SH-SY5Y (cell line): ENCODE results near the gene MAPK12.

Experiments
- GATA2 ChIP-seq: IDR thresholded peaks from 2 replicates; pipeline ENCODE4 v1.6.1; 2011; ENCODE audit warnings: mild to moderate bottlenecking, low read depth, low read length
- GATA3 ChIP-seq: IDR thresholded peaks from 2 replicates; pipeline ENCODE4 v1.6.1; 2011; ENCODE audit warnings: low read depth, mild to moderate bottlenecking, low read length, moderate library complexity

DNA sequence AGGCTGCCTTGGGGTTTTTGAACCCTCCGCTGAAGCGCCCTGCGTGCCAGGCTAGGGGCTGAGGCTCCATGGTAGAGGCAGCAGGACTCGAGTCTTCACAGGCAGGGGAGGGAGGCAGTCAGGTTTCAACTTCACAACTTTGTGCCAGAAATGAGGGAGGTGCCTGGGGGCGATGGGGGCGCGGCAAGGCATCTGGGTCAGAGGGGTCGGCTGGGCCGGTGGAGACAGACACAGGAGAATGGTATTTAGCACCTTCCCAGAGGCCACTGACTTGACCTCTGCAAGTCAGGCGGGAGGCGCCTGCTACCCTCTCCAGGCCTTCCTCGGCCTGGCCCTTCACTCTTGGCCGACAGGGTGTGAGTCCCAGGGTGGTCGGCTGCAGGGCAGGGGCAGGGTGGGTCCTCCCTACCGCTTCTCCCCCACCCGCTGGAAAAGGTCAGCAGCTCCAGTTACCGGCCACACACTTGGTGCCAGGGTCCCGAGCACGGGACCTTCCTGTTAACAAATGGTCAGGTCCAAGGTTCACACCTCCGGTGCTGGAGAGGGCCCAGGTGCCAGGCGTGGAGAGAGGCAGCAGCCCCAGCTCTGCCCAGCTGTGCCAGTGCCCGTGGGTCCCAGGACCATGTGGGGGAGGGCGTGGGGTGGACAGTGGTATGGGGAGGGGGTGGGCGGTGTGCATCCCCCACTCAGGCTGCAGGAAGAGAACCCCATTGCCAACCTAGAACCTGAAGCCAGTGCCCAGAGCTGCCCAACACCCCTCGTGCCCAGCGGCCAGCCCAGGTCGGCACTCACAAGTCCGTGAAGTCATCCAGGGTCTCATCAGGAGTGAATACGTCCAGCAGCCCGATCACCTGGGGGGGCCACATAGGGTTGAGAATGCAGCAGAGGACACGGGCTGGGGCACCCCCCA is 3.8 kb downstream of the MAPK12 start:
- TF ChIP-seq GATA3 (no peak), GATA2 (no peak)
